ENCODE results near the gene GIMAP2.
"Not testable (repeated sequence)": the region's sequence is repeated elsewhere in the genome, so short reads cannot be mapped to it uniquely, and the experiment has no call there.

Gene GIMAP2

GRCh38 chr7:150685219-150686029 lies at the start of gene GIMAP2:
Gene GIMAP2 (plus strand): TSS chr7:150685706. CDS start chr7:150687060, 1,354 bp downstream.
- peak; percentile 71 for FAIRE-seq

GRCh38 chr7:150641854-150642253 lies 43.7 kb upstream of the GIMAP2 start:
- no peak for FAIRE-seq

GRCh38 chr7:150642926-150643325 lies 42.6 kb upstream of the GIMAP2 start:
- FAIRE-seq, result no peak

- FAIRE-seq, result no peak
Measured at GRCh38 chr7:150645259-150646020, 40.1 kb upstream of the GIMAP2 start.

- no peak for FAIRE-seq
Measured at GRCh38 chr7:150648353-150649079, 37.0 kb upstream of the GIMAP2 start.

GRCh38 chr7:150649080-150649385 lies 36.5 kb upstream of the GIMAP2 start:
- FAIRE-seq, result no peak

- no peak for FAIRE-seq
Measured at GRCh38 chr7:150654692-150655091, 30.8 kb upstream of the GIMAP2 start.

GRCh38 chr7:150656047-150656446 lies 29.5 kb upstream of the GIMAP2 start:
- no peak for FAIRE-seq

GRCh38 chr7:150657526-150657925 lies 28.0 kb upstream of the GIMAP2 start:
- FAIRE-seq, result no peak

GRCh38 chr7:150660939-150661613 lies 24.4 kb upstream of the GIMAP2 start:
- FAIRE-seq, result no peak

GRCh38 chr7:150662821-150663220 lies 22.7 kb upstream of the GIMAP2 start:
- not testable (repeated sequence) for FAIRE-seq

GRCh38 chr7:150663802-150664494 lies 21.6 kb upstream of the GIMAP2 start:
- no peak for FAIRE-seq

- FAIRE-seq, result no peak
Measured at GRCh38 chr7:150665089-150665748, 20.3 kb upstream of the GIMAP2 start.

GRCh38 chr7:150665896-150666295 lies 19.6 kb upstream of the GIMAP2 start:
- no peak for FAIRE-seq

- no peak for FAIRE-seq
Measured at GRCh38 chr7:150666412-150666811, 19.1 kb upstream of the GIMAP2 start.

GRCh38 chr7:150668472-150668911 lies 17.0 kb upstream of the GIMAP2 start:
- no peak for FAIRE-seq

- no peak for FAIRE-seq
Measured at GRCh38 chr7:150668977-150669376, 16.5 kb upstream of the GIMAP2 start.

- not testable (repeated sequence) for FAIRE-seq
Measured at GRCh38 chr7:150671798-150672585, 13.5 kb upstream of the GIMAP2 start.

- FAIRE-seq, result no peak
Measured at GRCh38 chr7:150675714-150676113, 9.8 kb upstream of the GIMAP2 start.

- not testable (repeated sequence) for FAIRE-seq
Measured at GRCh38 chr7:150676276-150676675, 9.2 kb upstream of the GIMAP2 start.

- not testable (repeated sequence) for FAIRE-seq
Measured at GRCh38 chr7:150676854-150677253, 8.7 kb upstream of the GIMAP2 start.

Data from colon (tissue), 2 donors.